ENCODE measurements around the gene C1QTNF5. TPM values are rescaled to one million over a fixed set of nuclear protein-coding genes. Genes with fewer than 3 reads are reported as not detected.

The C1QTNF5 gene
- total RNA-seq, 1 experiment from 2014 or later: not detected

DNA sequence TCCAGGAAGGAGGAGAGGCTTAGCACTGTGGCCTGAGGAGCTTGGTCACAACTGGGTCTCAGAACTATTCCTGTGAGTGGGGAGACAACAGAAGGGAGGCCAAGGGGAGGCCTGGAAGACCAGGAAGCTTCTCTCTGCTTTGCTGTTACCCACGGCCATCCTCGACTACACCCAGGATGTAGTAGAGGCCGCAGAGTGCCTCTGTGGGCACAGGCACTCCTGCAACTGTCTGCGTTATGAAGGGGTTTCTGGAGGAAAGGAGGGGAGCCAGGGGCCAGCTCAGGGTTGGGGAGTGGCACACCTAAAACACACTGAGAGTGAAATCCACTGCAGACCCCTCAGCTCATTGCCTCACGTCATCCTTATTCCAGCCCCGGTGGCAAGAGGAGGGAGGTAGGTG lies 9.6 kb upstream of the C1QTNF5 start:
- Histone ChIP-seq H3K36me3 (ENCODE audit: low read depth) (no peaks in the 10 kb centered on the region), H3K4me1 (replicated peaks; ENCODE audit: insufficient read depth) (no peaks in the 10 kb centered on the region), H4K20me1 (ENCODE audit: insufficient read depth) (no peaks in the 10 kb centered on the region), H3K9me3 (ENCODE audit: insufficient read depth, low read depth) (no peaks in the 10 kb centered on the region), H3K9me2 (ENCODE audit: insufficient read depth) (no peaks in the 10 kb centered on the region), H3K4me2 (no peak overlapping the region), H2AFZ (no peak overlapping the region), H3K27ac (no peak overlapping the region), H3F3A (ENCODE audit: insufficient read depth, low read depth) (peaks cover 11% of the 10 kb centered on the region; the same call in 1 of the 2 replicates), H3K4me3 (no peak overlapping the region), H3K27me3 (ENCODE audit: insufficient read depth, low read depth) (peaks cover 33% of the 10 kb centered on the region), H3K79me2 (ENCODE audit: low read depth) (no peaks in the 10 kb centered on the region)
- BruUV-seq (replicated peaks): no TSS peak
- no peak for DNase-seq
- no peak for TF ChIP-seq EZH2 (IDR thresholded peaks at IDR 0.05; ENCODE audit: low read depth)
- TF ChIP-seq, protein P1, sequence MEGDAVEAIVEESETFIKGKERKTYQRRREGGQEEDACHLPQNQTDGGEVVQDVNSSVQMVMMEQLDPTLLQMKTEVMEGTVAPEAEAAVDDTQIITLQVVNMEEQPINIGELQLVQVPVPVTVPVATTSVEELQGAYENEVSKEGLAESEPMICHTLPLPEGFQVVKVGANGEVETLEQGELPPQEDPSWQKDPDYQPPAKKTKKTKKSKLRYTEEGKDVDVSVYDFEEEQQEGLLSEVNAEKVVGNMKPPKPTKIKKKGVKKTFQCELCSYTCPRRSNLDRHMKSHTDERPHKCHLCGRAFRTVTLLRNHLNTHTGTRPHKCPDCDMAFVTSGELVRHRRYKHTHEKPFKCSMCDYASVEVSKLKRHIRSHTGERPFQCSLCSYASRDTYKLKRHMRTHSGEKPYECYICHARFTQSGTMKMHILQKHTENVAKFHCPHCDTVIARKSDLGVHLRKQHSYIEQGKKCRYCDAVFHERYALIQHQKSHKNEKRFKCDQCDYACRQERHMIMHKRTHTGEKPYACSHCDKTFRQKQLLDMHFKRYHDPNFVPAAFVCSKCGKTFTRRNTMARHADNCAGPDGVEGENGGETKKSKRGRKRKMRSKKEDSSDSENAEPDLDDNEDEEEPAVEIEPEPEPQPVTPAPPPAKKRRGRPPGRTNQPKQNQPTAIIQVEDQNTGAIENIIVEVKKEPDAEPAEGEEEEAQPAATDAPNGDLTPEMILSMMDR (conservative IDR thresholded peaks at IDR 0.05): no peak
- ChIA-PET POLR2A (ENCODE audit: unreplicated experiment) (interaction anchor here (0.6 kb wide), 1 partner anchor 161 kb away, joined by 5 read pairs; no protein-coding TSS in a partner anchor), CTCF (interaction anchor here (0.6 kb wide), 1 partner anchor 472 kb away, joined by 9 read pairs; no protein-coding TSS in a partner anchor)
- intact Hi-C loops (cut with micrococcal nuclease; ENCODE audit: unreplicated experiment): no loop called here

DNA sequence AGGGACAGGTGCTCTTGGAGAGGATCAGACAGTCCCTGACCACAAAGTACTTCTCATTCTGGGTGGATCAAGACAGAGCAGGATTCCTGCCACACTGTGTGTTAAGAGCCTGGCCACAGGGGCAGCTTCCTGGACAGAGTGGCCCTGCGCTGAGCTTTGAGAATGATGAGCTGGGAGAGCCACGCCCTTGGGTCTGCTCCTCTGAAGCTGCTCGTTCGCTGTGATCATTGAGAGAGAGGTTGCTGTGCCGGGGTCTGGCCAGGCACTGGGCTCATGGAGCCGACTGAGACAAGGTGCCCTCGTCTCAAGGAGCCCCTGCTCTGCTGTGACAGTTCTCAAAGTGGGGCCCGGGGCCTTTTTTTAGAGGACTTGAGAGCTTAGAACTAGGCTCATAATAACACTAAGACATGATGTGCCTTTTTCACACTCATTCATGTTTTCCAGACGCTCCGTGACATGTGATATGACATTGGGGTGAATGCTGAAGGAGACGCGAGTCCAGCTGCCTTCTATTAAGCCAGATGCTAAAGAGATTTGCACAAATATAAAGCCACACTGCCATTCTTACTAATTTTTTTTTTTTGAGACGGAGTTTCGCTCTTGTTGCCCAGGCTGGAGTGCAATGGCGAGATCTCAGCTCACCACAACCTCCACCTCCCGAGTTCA lies 7.4 kb upstream of the C1QTNF5 start:
- Histone ChIP-seq H3F3A (ENCODE audit: insufficient read depth, low read depth) (peaks cover 11% of the 10 kb centered on the region; the same call in 1 of the 2 replicates), H4K20me1 (ENCODE audit: insufficient read depth) (no peaks in the 10 kb centered on the region), H3K9me3 (ENCODE audit: insufficient read depth, low read depth) (no peaks in the 10 kb centered on the region), H3K4me3 (no peak overlapping the region), H3K27me3 (ENCODE audit: insufficient read depth, low read depth) (peaks cover 44% of the 10 kb centered on the region), H3K36me3 (ENCODE audit: low read depth) (no peaks in the 10 kb centered on the region), H3K79me2 (ENCODE audit: low read depth) (no peaks in the 10 kb centered on the region), H3K9me2 (ENCODE audit: insufficient read depth) (no peaks in the 10 kb centered on the region), H3K4me2 (no peak overlapping the region), H3K4me1 (replicated peaks; ENCODE audit: insufficient read depth) (no peaks in the 10 kb centered on the region), H3K27ac (no peak overlapping the region), H2AFZ (no peak overlapping the region)
- BruUV-seq (replicated peaks): no TSS peak
- ChIA-PET POLR2A (ENCODE audit: unreplicated experiment) (no interaction called here), CTCF (interaction anchor here (0.6 to 0.7 kb wide), 2 partner anchors 10 to 91 kb away, joined by 3 to 5 read pairs; no protein-coding TSS in a partner anchor)
- no peak for TF ChIP-seq EZH2 (IDR thresholded peaks at IDR 0.05; ENCODE audit: low read depth)
- TF ChIP-seq, protein P1 (conservative IDR thresholded peaks at IDR 0.05): no peak
- intact Hi-C loops (cut with micrococcal nuclease; ENCODE audit: unreplicated experiment): no loop called here
- no peak for DNase-seq

DNA sequence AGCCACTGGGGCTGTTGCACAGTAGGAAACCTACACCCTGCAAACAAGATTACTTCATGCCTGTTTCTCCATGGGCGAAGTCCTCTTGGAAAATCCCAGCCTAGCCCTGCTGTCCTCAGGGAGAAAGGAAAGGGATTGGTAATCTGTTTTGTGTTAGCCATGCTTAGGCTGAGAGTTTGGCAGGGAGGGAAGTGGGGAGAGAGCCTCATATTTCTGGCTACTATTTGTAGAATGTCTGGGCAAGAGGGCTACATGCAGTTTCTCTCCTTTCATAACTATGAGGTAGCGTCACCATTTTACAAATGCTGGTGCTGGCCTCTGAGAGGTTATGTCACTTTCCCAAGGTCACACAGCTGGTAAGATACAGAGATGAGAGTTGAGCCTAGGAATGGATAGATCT lies 6.6 kb upstream of the C1QTNF5 start:
- Histone ChIP-seq H2AFZ (no peak overlapping the region), H4K20me1 (ENCODE audit: insufficient read depth) (no peaks in the 10 kb centered on the region), H3K79me2 (ENCODE audit: low read depth) (no peaks in the 10 kb centered on the region), H3F3A (ENCODE audit: insufficient read depth, low read depth) (peaks cover 11% of the 10 kb centered on the region; the same call in 1 of the 2 replicates), H3K4me3 (no peak overlapping the region), H3K4me2 (no peak overlapping the region), H3K36me3 (ENCODE audit: low read depth) (no peaks in the 10 kb centered on the region), H3K9me2 (ENCODE audit: insufficient read depth) (no peaks in the 10 kb centered on the region), H3K27ac (no peak overlapping the region), H3K27me3 (ENCODE audit: insufficient read depth, low read depth) (peaks cover 50% of the 10 kb centered on the region), H3K9me3 (ENCODE audit: insufficient read depth, low read depth) (no peaks in the 10 kb centered on the region), H3K4me1 (replicated peaks; ENCODE audit: insufficient read depth) (no peaks in the 10 kb centered on the region)
- intact Hi-C loops (cut with micrococcal nuclease; ENCODE audit: unreplicated experiment): no loop called here
- ChIA-PET POLR2A (ENCODE audit: unreplicated experiment) (no interaction called here), CTCF (interaction anchor here (0.6 to 1.0 kb wide), 2 partner anchors 21 to 25 kb away, joined by 3 read pairs; no protein-coding TSS in a partner anchor)
- DNase-seq: no peak
- no TSS peak for BruUV-seq (replicated peaks)
- TF ChIP-seq EZH2 (IDR thresholded peaks at IDR 0.05; ENCODE audit: low read depth): no peak
- TF ChIP-seq, protein P1 (conservative IDR thresholded peaks at IDR 0.05): no peak
